Panc1 (cell line): ENCODE results near the gene TNFAIP3. TPM values are rescaled to one million over a fixed set of nuclear protein-coding genes. Genes with fewer than 3 reads are reported as not detected.

Experiments used
- ATAC-seq: fragments of 200-7000 bp; cut with Tn5 transposase; 2 replicates; pipeline ENCODE4 v1.9.1; 2020; ENCODE audit warnings: mild to moderate bottlenecking, moderate library complexity
- BruUV-seq: library from RNA; stranded (reverse); fragments of 400-500 nt; replicated peaks from 2 replicates; lab custom pipeline; 2021; lab: Mats Ljungman, UMichigan
- CTCF ChIA-PET: fragments of 300-600 bp; sonication (Branson Sonifier 250); formaldehyde crosslinking; loops from one replicate; lab custom pipeline; 2022; ENCODE audit warnings: antibody characterized with exemption; lab: Charles Lee
- POLR2A ChIA-PET: fragments of 300-600 bp; sonication (Branson Sonifier 250); formaldehyde crosslinking; loops from one replicate; lab custom pipeline; 2022; ENCODE audit warnings: antibody characterized with exemption; lab: Charles Lee
- DNase-seq: peaks from one replicate; pipeline ENCODE4 v3.0.0-alpha.2; 2010; ENCODE audit warnings: low read depth, low spot score
- H3K27ac ChIP-seq: 2 replicates; pipeline ENCODE4 v1.5.1; 2011; ENCODE audit warnings: mild to moderate bottlenecking, low read length, inconsistent platforms
- H3K27me3 ChIP-seq: fragments of 200-500 bp; sonication (Bioruptor generic); 2 replicates; pipeline ENCODE4 v1.6.0; 2014; ENCODE audit warnings: low read length, inconsistent platforms; ENCODE audit not compliant: control insufficient read depth, insufficient read depth
- H3K36me3 ChIP-seq: fragments of 200-500 bp; sonication (Bioruptor generic); 2 replicates; pipeline ENCODE4 v1.5.1; 2014; ENCODE audit warnings: inconsistent platforms, mild to moderate bottlenecking, low read length, moderate library complexity; ENCODE audit not compliant: control insufficient read depth, insufficient read depth
- H3K4me1 ChIP-seq: 2 replicates; pipeline ENCODE4 v1.5.1; 2011; ENCODE audit warnings: inconsistent platforms, mild to moderate bottlenecking, low read length, moderate library complexity; ENCODE audit not compliant: control insufficient read depth, insufficient read depth
- H3K4me3 ChIP-seq, 2 experiments: 2 replicates each; pipeline ENCODE4 v1.5.1; 2011 to 2012; ENCODE audit warnings: low read depth in 2 of 2, low read length in 2 of 2, mild to moderate bottlenecking in 2 of 2, inconsistent platforms in 1 of 2, moderate library complexity in 1 of 2
- H3K9me3 ChIP-seq: fragments of 200-500 bp; sonication (Bioruptor generic); 2 replicates; pipeline ENCODE4 v1.5.1; 2014; ENCODE audit warnings: low read depth, mild to moderate bottlenecking, inconsistent platforms, low read length, moderate library complexity; ENCODE audit not compliant: control insufficient read depth, insufficient read depth
- CTCF ChIP-seq: fragments of 450-650 bp; IDR thresholded peaks from 2 replicates; pipeline ENCODE4 v1.5.1; 2017; ENCODE audit warnings: mild to moderate bottlenecking
- POLR2AphosphoS5 ChIP-seq: IDR thresholded peaks from 2 replicates; pipeline ENCODE4 v1.6.1; 2012; ENCODE audit warnings: mild to moderate bottlenecking, low read depth, low read length, moderate library complexity
- REST ChIP-seq, 2 experiments: IDR thresholded peaks; 2 replicates each; pipeline ENCODE4 v1.6.1; 2011 to 2012; ENCODE audit warnings: low read depth in 2 of 2, control low read depth in 1 of 2, low read length in 1 of 2, mild to moderate bottlenecking in 1 of 2, moderate library complexity in 1 of 2; ENCODE audit not compliant: insufficient read depth in 1 of 2
- SIN3A ChIP-seq: IDR thresholded peaks from 2 replicates; pipeline ENCODE4 v1.6.1; 2012; ENCODE audit warnings: low read depth, mild to moderate bottlenecking, low read length, moderate library complexity, borderline replicate concordance; ENCODE audit not compliant: insufficient read depth
- TCF7L2 ChIP-seq: IDR thresholded peaks from 2 replicates; pipeline ENCODE4 v1.6.1; 2011; ENCODE audit warnings: mild to moderate bottlenecking, low read depth, low read length, inconsistent platforms
- in situ Hi-C: cut with HindIII; loops from 2 replicates; pipeline ENCODE4 v1.10.0; 2016; ENCODE audit warnings: low sequenced_read_pairs, low pct_unique_long_range_greater_than_20kb
- intact Hi-C: fragments of 100-400 bp; cut with micrococcal nuclease; formaldehyde crosslinking; loops from one replicate; pipeline ENCODE4 v1.10.0; 2022; ENCODE audit not compliant: unreplicated experiment
- total RNA-seq: library from RNA; stranded (reverse); gene quantifications from one replicate; pipeline ENCODE4 v1.2.1, GENCODE V29; 2021; ENCODE audit not compliant: unreplicated experiment

The TNFAIP3 gene
- total RNA-seq, 1 experiment from 2014 or later, result 15.0 TPM

GRCh38 chr6:137860394-137861005, 6.6 kb upstream of the TNFAIP3 start:
- H3K4me1 ChIP-seq, result no peaks in the 10 kb centered on the region
- no peak for ATAC-seq
- H3K4me3 ChIP-seq, result no peak overlapping the region
- TF ChIP-seq SIN3A, result no peak
- no peak for TF ChIP-seq CTCF
- TF ChIP-seq TCF7L2, result no peak
- TF ChIP-seq POLR2AphosphoS5, result no peak
- no peak for TF ChIP-seq REST (IDR thresholded peaks at IDR 0.05; ENCODE audit: insufficient read depth in 1 of 2, low read depth in 2 of 2, low read length in 1 of 2)
- BruUV-seq, result no TSS peak
- in situ Hi-C loops, result no loop called here
- no peaks in the 10 kb centered on the region for H3K9me3 ChIP-seq
- no peaks in the 10 kb centered on the region for H3K27me3 ChIP-seq
- no peaks in the 10 kb centered on the region for H3K36me3 ChIP-seq
- intact Hi-C loops, result no loop called here
- no peak overlapping the region for H3K27ac ChIP-seq
- no peak for DNase-seq
- CTCF ChIA-PET, result no interaction called here
- POLR2A ChIA-PET, result no interaction called here

GRCh38 chr6:137861550-137862337, 5.3 kb upstream of the TNFAIP3 start:
- ChIA-PET POLR2A (no interaction called here), CTCF (no interaction called here)
- H3K4me3 ChIP-seq, result no peak overlapping the region
- no peak overlapping the region for H3K27ac ChIP-seq
- DNase-seq (no peak), ATAC-seq (no peak)
- in situ Hi-C loops (no loop called here), intact Hi-C loops (no loop called here)
- TF ChIP-seq TCF7L2 (no peak), REST (IDR thresholded peaks at IDR 0.05; ENCODE audit: insufficient read depth in 1 of 2, low read depth in 2 of 2, low read length in 1 of 2) (no peak), POLR2AphosphoS5 (no peak), CTCF (no peak), SIN3A (no peak)
- no peaks in the 10 kb centered on the region for H3K9me3 ChIP-seq
- H3K36me3 ChIP-seq, result no peaks in the 10 kb centered on the region
- BruUV-seq, result no TSS peak
- H3K27me3 ChIP-seq, result no peaks in the 10 kb centered on the region
- H3K4me1 ChIP-seq, result peaks cover 3% of the 10 kb centered on the region; the same call in 1 of the 2 replicates
